ENCODE data around the gene B4GALT6.

GRCh38 chr18:31722369-31722957 is 38.1 kb upstream of the B4GALT6 start:
- TF ChIP-seq CTCF (IDR thresholded peaks at IDR 0.05) (peak; percentile 22 to 73 (median 52)), POLR2A (IDR thresholded peaks at IDR 0.05) (no peak), EP300 (IDR thresholded peaks at IDR 0.05) (no peak)
